SU-DHL-6 (cell line): Measurements from ENCODE around the gene HBG2.

Experiments
- CTCF ChIP-seq: fragments of 200-600 bp; sonication (generic); IDR thresholded peaks from one replicate; pipeline ENCODE4 v1.5.1; 2017; ENCODE audit warnings: antibody characterized with exemption, mild to moderate bottlenecking, low read length, moderate library complexity; ENCODE audit not compliant: insufficient read depth, poor library complexity, severe bottlenecking
- EZH2phosphoT487 ChIP-seq: fragments of 200-600 bp; sonication (generic), shearing (Covaris generic); conservative IDR thresholded peaks from 2 replicates; pipeline ENCODE4 v1.6.1; 2018; ENCODE audit warnings: mild to moderate bottlenecking, antibody characterized with exemption, low read length, moderate library complexity, mixed read lengths

- TF ChIP-seq CTCF (no peak), EZH2phosphoT487 (no peak)
Observed at GRCh38 chr11:5230266-5230665, 24.3 kb downstream of the HBG2 start.
